Measurements from ENCODE around the gene RNF41.
A peak's percentile ranks its signal among the peaks of the same experiment; 100 is the strongest.

RNF41 gene

GRCh38 chr12:56243731-56244181 is 22.0 kb upstream of the RNF41 start:
- FAIRE-seq = no peak

DNA sequence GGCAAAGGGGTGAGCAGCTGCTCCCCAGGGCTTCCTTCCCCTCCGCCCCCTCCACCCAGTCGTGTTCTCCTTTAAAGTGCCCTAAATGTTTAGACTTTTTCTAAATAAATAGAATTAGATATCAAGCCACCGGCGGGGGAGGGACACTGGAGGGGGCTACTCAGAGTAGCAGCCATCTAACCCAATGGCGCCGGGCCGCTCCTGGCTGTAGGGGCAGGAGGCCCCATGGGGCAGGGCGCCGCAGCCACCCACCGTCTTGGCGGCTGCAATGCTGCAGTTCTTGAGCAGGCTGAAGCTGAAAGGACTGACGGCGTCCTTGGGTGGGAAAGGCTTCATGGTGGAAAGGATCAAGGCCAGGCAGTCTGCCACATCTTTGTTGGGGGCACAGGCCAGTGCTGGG is 21.3 kb upstream of the RNF41 start:
- FAIRE-seq = no peak

DNA sequence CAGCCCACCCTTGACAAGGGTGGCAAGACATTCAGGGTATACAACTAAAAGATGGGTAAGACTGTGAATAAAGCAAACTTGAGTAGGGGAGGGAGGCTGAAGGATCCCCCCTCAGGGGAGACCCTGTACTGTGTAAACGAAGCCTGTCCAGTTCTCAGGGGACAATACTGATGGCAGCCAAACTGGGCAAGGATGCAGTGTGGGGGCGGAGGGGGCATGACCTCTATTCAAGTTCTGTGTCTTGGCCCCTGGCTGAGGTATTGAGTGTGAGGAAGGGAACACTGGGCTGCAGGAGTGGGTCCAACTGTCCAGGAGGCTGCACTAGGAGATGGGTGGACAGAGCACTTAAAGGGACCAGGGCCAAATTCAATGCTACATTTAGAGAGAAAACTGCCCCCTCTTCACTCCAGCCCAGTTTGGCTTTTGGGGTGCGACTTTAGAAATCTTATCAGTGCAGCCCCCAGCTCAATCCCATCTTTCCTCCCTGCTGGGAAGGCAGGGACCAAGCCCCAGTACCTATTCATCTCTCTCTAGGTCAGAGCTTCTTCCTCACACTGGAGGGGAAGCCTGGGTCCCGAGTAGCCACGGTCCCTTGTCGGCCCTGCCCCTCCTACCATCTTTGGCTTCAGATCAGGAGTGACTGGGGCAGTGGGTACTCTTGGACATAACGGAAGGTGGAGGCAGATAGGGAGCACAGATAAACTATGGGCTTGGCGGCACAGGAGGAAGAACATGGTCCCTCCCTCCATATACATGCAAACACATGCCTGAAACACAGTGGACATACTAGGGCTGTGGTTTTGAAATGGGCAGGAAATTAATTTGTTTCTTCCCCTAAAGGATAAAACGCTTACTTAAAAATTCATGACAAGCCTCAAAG is 19.9 kb upstream of the RNF41 start:
- FAIRE-seq = no peak

GRCh38 chr12:56237552-56237951 is 15.8 kb upstream of the RNF41 start:
- no peak for FAIRE-seq

DNA sequence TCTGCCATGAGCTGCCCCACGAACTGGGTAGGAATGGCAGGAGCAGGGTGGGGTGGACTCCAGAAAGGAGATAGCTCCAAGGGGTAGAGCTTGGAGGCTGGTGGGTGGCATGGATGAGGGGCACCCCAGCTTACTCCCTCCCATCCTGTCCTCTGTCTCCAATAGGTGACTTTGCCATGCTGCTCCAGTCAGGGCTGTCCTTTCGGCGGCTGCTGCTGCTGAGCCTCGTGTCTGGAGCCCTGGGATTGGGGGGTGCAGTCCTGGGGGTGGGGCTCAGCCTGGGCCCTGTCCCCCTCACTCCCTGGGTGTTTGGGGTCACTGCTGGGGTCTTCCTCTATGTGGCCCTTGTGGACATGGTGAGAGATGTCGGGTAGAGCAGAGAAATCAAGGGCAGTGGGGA is 15.3 kb upstream of the RNF41 start:
- no peak for FAIRE-seq

DNA sequence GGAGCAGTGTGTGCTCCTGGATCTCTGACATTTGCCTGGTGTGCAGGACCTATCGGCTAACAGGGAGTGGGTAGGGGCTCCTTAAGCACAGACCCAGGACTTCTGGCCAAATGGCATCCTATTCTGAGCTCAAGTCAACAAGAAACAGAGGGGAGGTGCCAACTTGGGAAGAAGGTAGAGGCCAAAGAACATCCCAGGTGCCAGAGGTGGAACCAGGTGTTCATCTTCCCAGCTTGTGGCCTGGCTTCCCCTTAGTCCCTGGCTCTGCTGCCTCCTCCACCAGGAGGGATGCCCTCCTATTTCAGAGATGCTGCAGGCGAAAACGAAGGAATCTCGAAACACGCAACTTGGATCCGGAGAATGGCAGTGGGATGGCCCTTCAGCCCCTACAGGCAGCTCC is 14.4 kb upstream of the RNF41 start:
- no peak for FAIRE-seq

DNA sequence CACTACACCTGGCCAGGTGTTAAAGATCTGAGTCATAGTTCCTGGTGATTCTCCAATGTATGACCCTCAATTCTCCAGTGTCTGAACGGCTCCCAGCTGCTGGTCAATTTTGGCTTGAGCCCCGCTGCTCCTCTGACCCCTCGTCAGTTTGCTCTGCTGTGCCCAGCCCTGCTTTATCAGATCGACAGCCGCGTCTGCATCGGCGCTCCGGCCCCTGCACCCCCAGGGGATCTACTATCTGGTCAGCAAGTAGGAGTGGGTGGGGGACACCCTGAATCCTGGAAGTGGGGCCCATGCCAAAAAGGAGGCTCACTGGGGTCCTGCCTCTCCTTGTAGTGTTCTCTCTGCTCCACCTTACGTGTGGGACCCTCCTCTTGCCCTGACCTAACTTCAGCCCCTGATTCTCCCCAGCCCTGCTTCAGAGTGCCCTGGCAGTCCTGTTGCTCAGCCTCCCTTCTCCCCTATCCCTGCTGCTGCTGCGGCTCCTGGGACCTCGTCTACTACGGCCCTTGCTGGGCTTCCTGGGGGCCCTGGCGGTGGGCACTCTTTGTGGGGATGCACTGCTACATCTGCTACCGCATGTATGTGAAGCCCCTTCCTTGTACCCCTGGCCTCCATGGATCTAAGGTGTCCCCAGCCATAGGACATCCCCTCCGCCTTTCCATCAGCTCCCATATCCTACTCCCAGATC is 13.2 kb upstream of the RNF41 start:
- no peak for FAIRE-seq

- FAIRE-seq = no peak
Measured at GRCh38 chr12:56231184-56231582, 9.5 kb upstream of the RNF41 start.

GRCh38 chr12:56230432-56231183 is 8.9 kb upstream of the RNF41 start:
- FAIRE-seq = no peak

DNA sequence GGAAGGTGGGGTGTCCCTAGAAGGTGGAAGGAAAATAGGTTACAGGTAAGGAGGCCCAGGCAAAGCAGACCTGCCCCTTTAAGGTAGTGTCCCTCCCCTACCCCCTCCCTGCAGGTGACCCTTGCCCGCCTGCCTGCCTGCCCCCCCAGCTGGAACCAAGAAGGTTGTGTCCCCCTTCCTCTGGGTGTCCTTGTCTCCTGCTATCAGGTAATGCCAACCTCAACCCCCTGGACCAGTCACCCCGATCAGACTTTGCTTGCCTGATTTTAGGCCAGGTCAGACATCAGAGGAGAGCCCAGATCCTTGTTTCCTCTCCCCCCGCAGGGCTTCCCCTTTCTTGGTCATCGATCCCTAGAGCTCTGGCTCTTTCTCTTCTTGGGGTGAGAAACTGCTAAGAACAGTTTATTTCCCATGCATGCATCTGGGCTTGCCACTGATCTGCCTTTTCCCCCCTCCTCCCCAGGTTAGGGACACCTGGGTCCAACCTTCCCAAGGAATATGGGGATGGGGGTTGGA is 8.3 kb upstream of the RNF41 start, which contains the start of gene SLC39A5:
Gene SLC39A5 (plus strand): TSS at position 136 of the 516 bp plus-strand sequence. CDS start 1,224 bp downstream, outside the sequence.
- FAIRE-seq = no peak

GRCh38 chr12:56229082-56229481 is 7.4 kb upstream of the RNF41 start:
- FAIRE-seq = no peak

- FAIRE-seq = no peak
Measured at GRCh38 chr12:56224954-56225353, 3.2 kb upstream of the RNF41 start.

GRCh38 chr12:56224102-56224701 is 2.5 kb upstream of the RNF41 start, which contains the start of gene NABP2:
TSS of gene NABP2 (plus strand) at chr12:56224342. CDS start at chr12:56224857, 515 bp downstream.
- peak; percentile 53 for FAIRE-seq

DNA sequence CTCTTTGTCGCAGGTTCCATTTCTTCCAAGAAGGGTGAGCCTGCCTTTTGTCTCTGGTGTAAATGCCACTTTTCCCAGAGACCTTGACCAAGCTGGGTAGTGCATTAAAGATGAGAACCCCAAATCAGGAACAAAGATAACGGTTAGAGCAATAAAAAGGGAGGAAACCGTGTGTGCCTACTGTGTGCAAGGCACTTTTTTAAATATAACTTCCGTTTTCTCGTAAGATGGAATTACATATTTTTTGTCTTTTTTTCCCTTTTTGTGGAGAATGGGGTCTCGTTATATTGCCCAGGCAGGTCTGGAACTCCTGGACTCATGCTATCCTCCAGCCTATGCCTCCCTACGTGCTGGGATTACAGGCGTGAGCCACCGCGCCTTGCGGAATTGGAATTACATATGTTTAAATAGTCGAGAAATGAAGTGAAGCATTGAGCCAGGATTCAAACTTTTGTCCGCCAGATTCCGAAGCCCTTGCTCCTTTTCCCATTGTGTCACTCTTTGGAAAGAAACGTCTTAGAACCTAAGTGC is 1.9 kb upstream of the RNF41 start:
- no peak for FAIRE-seq

DNA sequence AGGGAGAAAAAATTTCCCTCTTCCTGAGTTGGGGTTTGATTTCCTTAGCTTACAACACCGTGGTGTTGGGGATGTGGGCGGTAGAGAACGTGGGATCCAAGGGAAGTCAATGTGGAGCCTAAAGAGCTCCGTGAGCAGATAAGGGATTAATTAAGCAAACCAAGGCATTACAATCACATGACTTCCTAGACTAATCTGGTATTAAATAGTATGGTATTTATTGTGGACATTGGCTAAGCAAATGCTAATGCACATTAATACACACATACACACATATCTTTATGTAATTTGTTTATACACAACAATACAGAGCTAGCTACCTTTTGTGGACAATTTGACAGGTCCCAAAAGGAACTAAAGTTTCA is 791 bp upstream of the RNF41 start:
- FAIRE-seq = no peak

DNA sequence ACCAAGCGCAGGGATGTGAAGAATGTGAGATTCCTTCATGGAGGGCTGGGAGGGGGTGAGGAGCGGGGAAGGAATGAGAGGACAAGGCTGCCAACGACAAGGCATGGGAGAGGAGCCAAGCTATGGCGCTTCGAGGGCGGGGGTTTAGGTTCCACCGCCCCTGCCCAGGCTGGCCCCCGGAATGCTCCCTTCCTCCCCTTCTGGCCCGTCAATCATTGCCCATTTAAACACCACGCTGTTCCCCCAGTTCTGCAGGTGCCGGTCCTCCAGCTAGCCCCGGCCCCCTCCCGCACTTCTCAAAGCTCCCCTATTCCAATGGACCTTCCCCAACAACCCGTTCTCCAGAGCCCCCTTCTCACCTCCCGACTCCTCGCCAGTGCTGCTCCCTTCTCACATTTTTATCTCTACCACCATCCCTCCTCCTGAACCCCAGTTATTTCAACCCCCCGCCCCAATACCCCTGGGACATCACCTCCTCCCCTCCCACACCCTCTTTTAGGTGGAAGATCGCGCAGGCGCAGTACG is 428 bp downstream of the RNF41 start:
- no peak for FAIRE-seq

- no peak for FAIRE-seq
Measured at GRCh38 chr12:56220611-56221231, 1.0 kb downstream of the RNF41 start.

DNA sequence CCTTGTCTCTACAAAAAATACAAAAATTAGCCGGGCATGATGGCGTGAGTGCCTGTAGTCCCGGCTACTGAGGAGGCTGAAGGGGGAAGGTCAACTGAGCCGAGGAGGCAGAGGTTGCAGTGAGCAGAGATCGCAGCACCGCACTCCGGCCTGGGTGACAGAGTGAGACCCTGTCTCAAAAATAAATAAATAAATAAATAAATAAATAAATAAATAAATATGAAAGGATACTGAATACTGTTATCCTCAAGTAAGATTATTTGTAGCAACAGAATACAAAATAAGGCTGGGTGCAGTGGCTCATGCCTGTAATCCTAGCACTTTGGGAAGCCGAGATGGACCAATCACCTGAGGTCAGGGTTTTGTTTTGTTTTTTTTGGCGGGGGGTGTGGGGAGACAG is 1.9 kb downstream of the RNF41 start:
- FAIRE-seq = no peak

DNA sequence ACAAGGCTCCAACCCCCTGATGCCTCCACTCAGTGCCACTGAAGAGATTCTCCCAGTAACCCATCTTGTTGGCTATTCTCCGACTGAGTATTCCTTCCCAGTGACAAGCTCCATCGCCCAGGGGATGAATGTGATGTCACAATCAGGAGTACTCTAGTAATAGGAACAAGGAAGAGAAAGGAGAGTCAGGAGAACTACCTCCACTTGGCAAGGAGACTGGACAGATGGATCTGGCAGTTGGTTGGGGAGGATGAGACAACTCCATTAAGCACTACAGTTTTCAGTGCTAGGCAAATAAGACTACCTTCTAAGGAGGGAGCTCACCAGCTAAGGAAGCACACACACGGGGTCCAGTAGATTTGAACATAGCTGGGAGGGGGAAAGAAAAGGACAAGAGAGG is 5.3 kb downstream of the RNF41 start:
- no peak for FAIRE-seq

DNA sequence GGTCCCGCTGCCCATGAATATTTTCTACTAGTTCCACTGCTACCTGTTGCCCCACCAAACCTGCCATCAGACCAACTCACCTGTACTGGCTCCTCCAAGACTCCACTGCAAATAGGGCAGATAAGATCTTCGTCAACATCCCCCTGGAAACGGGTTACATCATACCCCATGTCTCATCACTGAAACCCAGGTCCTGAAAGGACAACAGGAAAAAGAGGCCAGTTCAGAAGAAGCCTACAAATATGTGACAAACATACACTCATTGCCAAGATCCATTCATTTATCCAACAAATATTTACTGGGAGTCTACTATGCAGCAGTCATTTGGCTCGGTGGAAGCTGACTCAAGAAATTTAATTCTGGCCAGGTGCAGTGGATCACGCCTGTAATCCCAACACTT is 7.8 kb downstream of the RNF41 start:
- no peak for FAIRE-seq

DNA sequence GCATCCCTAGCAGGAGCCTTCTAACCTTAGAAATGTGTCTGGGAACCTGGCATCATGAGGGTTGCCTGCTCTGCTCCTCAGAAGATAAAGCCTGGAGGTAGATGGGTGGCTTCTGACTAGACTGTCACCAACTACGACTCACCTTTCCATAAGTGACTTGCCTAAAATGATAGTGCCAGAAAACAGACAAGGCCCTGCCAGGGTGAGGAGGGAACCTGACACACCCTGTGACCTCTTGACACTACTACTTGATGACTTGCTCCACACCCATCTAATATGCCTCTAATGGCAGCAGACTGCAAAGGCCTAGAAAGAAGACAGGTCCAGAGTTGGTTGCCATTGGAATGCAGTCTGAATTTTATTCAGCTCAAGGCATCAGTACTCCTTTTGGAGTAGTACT is 9.4 kb downstream of the RNF41 start:
- no peak for FAIRE-seq

DNA sequence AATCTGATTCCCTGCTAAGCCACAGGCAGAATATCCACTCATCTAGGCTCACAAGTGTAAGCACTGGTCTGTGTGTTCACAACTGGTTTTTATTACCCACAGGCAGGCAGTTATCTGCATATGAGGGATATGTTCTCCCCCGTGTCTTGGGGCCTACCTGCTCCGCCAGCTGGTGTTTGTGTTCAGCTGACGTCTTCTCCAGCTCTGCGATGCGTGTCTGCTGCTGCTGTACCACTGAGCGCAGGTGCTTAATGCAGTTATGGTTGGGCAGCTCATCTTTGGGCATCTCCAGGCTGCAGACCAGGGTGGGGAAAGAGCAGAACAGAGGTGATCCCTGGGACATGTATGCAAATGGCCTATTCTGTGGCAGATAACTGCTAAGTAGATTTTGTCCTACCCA is 13.7 kb downstream of the RNF41 start:
- no peak for FAIRE-seq
